Endothelial cell (in vitro differentiated cells): ENCODE data around the gene KIF6. TPM values are rescaled to one million over a fixed set of nuclear protein-coding genes. Genes with fewer than 3 reads are reported as not detected.

ENCODE experiments used
- DNase-seq: peaks from one replicate; pipeline ENCODE4 v3.0.0; 2021; ENCODE audit warnings: low spot score
- H3K27ac Mint-ChIP-seq: one replicate; pipeline ENCODE4 v1.8.0; 2021; ENCODE audit warnings: mixed read lengths, inconsistent platforms; ENCODE audit not compliant: unreplicated experiment
- H3K27me3 Mint-ChIP-seq: one replicate; pipeline ENCODE4 v1.8.0; 2021; ENCODE audit warnings: mild to moderate bottlenecking, moderate library complexity, mixed read lengths, inconsistent platforms; ENCODE audit not compliant: unreplicated experiment
- H3K36me3 Mint-ChIP-seq: one replicate; pipeline ENCODE4 v1.8.0; 2021; ENCODE audit warnings: mild to moderate bottlenecking, low read depth, mixed read lengths, inconsistent platforms; ENCODE audit not compliant: unreplicated experiment
- H3K4me1 Mint-ChIP-seq: one replicate; pipeline ENCODE4 v1.8.0; 2021; ENCODE audit warnings: mild to moderate bottlenecking, mixed read lengths, inconsistent platforms; ENCODE audit not compliant: unreplicated experiment
- H3K4me3 Mint-ChIP-seq: one replicate; pipeline ENCODE4 v1.8.0; 2021; ENCODE audit warnings: mild to moderate bottlenecking, mixed read lengths, inconsistent platforms; ENCODE audit not compliant: unreplicated experiment
- H3K9me3 Mint-ChIP-seq: one replicate; pipeline ENCODE4 v1.8.0; 2021; ENCODE audit warnings: mixed read lengths, inconsistent platforms; ENCODE audit not compliant: unreplicated experiment
- CTCF ChIP-seq: fragments of 200-600 bp; sonication (generic); IDR thresholded peaks from one replicate; pipeline ENCODE4 v1.5.0; 2021; ENCODE audit warnings: antibody characterized with exemption; ENCODE audit not compliant: unreplicated experiment
- total RNA-seq: library from RNA; stranded (reverse); fragmentation: NEBNext Ultra II Directional; extraction: Animal tissue kit (Norgen Biotek cat#: 25700); gene quantifications from one replicate; pipeline ENCODE4 v1.2.1, GENCODE V29; 2021; ENCODE audit not compliant: unreplicated experiment

The KIF6 gene
- total RNA-seq, 1 donor from 2014 or later = 0.46 TPM

- H3K9me3 Mint-ChIP-seq = no peaks in the 10 kb centered on the region
- H3K27ac Mint-ChIP-seq = no peak overlapping the region
- H3K27me3 Mint-ChIP-seq = no peaks in the 10 kb centered on the region
- H3K4me1 Mint-ChIP-seq = no peaks in the 10 kb centered on the region
- no peak for TF ChIP-seq CTCF
- H3K36me3 Mint-ChIP-seq = no peaks in the 10 kb centered on the region
- no peak for DNase-seq
- no peak overlapping the region for H3K4me3 Mint-ChIP-seq
Observed at GRCh38 chr6:39646751-39647420, 78.3 kb downstream of the KIF6 start.

GRCh38 chr6:39642270-39642669 lies 82.9 kb downstream of the KIF6 start:
- DNase-seq = no peak

GRCh38 chr6:39638126-39638822 lies 86.9 kb downstream of the KIF6 start:
- no peaks in the 10 kb centered on the region for H3K9me3 Mint-ChIP-seq
- H3K27ac Mint-ChIP-seq = no peak overlapping the region
- no peak for DNase-seq
- H3K4me1 Mint-ChIP-seq = no peaks in the 10 kb centered on the region
- no peaks in the 10 kb centered on the region for H3K36me3 Mint-ChIP-seq
- no peak overlapping the region for H3K4me3 Mint-ChIP-seq
- H3K27me3 Mint-ChIP-seq = no peaks in the 10 kb centered on the region
- no peak for TF ChIP-seq CTCF

More at GRCh38 chr6:39642270-39642669, 82.9 kb downstream of the KIF6 start:
- TF ChIP-seq CTCF = no peak
- Mint-ChIP-seq H3K27me3 (no peaks in the 10 kb centered on the region), H3K36me3 (no peaks in the 10 kb centered on the region), H3K4me1 (no peaks in the 10 kb centered on the region), H3K4me3 (no peak overlapping the region), H3K27ac (no peak overlapping the region), H3K9me3 (no peaks in the 10 kb centered on the region)

- Mint-ChIP-seq H3K27ac (no peak overlapping the region), H3K4me3 (no peak overlapping the region), H3K4me1 (no peaks in the 10 kb centered on the region), H3K27me3 (no peaks in the 10 kb centered on the region), H3K36me3 (no peaks in the 10 kb centered on the region), H3K9me3 (no peaks in the 10 kb centered on the region)
- TF ChIP-seq CTCF = no peak
- no peak for DNase-seq
Observed at GRCh38 chr6:39634646-39635341, 90.4 kb downstream of the KIF6 start.
